GM12878 (cell line): Measurements from ENCODE around the gene VTI1A. TPM values are rescaled to one million over a fixed set of nuclear protein-coding genes. Genes with fewer than 3 reads are reported as not detected.

Experiments
- ATAC-seq: fragments of 200-7000 bp; cut with Tn5 transposase; 3 replicates; pipeline ENCODE4 v1.9.1; 2020; ENCODE audit warnings: mild to moderate bottlenecking, moderate library complexity
- BruUV-seq: library from RNA; stranded (reverse); fragments of 400-500 nt; replicated peaks from 2 replicates; lab custom pipeline; 2021; lab: Mats Ljungman, UMichigan
- CTCF ChIA-PET: fragments of 300-600 bp; sonication (Branson Sonifier 250); formaldehyde crosslinking; extraction: SDS; loops from one replicate; lab custom pipeline; 2021; ENCODE audit warnings: inconsistent platforms; lab: Yijun Ruan, JAX
- POLR2A ChIA-PET: fragments of 350-600 bp; formaldehyde crosslinking; extraction: SDS; loops from one replicate; lab custom pipeline; 2021; ENCODE audit warnings: inconsistent platforms; lab: Charles Lee
- RAD21 ChIA-PET: fragments of 300-600 bp; sonication (Branson Sonifier 250); formaldehyde crosslinking; loops from one replicate; lab custom pipeline; 2023; ENCODE audit warnings: antibody characterized with exemption; ENCODE audit not compliant: unreplicated experiment; lab: Charles Lee
- SMC1A ChIA-PET: fragments of 300-600 bp; sonication (Branson Sonifier 250); formaldehyde crosslinking; loops from one replicate; lab custom pipeline; 2023; ENCODE audit not compliant: unreplicated experiment, uncharacterized antibody; lab: Charles Lee
- DNase-seq: peaks from one replicate; pipeline ENCODE4 v3.0.0-alpha.2; 2011; ENCODE audit warnings: low read depth, low spot score
- FAIRE-seq: peaks from 3 replicates; lab custom pipeline; 2011; peaks lifted over from hg19 to GRCh38; lab: Jason Lieb, UNC
- H2AFZ ChIP-seq: 2 replicates; pipeline ENCODE4 v1.6.0; 2011; ENCODE audit warnings: low read depth, low read length, control low read depth; ENCODE audit not compliant: control insufficient read depth
- H3K27ac ChIP-seq: 2 replicates; pipeline ENCODE4 v1.5.1; 2011; ENCODE audit warnings: control low read depth; ENCODE audit not compliant: control insufficient read depth, insufficient read depth
- H3K27me3 ChIP-seq, 2 experiments: replicated peaks in 1 of 2; 2 replicates each; pipeline versions ENCODE4 v1.6.0 to v1.6.1; 2011; ENCODE audit warnings: low read length in 1 of 2; ENCODE audit not compliant: control insufficient read depth in 2 of 2, insufficient read depth in 2 of 2
- H3K36me3 ChIP-seq, 2 experiments: 2 replicates each; pipeline ENCODE4 v1.5.1; 2011; ENCODE audit warnings: low read length in 1 of 2; ENCODE audit not compliant: control insufficient read depth in 2 of 2, insufficient read depth in 2 of 2
- H3K4me1 ChIP-seq: 2 replicates; pipeline ENCODE4 v1.6.1; 2011; ENCODE audit warnings: mild to moderate bottlenecking, low read length, moderate library complexity, mixed read lengths; ENCODE audit not compliant: control insufficient read depth, insufficient read depth
- H3K4me2 ChIP-seq: 2 replicates; pipeline ENCODE4 v1.6.0; 2011; ENCODE audit warnings: control low read depth; ENCODE audit not compliant: control insufficient read depth, insufficient read depth
- H3K4me3 ChIP-seq: fragments of 200-600 bp; sonication (generic); 2 replicates; pipeline ENCODE4 v1.5.1; 2016
- H3K79me2 ChIP-seq: 2 replicates; pipeline ENCODE4 v1.6.0; 2011; ENCODE audit warnings: low read length; ENCODE audit not compliant: control insufficient read depth, insufficient read depth
- H3K9ac ChIP-seq: 2 replicates; pipeline ENCODE4 v1.8.0; 2011; ENCODE audit warnings: low read length, control low read depth, mixed read lengths; ENCODE audit not compliant: control insufficient read depth, insufficient read depth
- H3K9me3 ChIP-seq: replicated peaks from 3 replicates; pipeline ENCODE4 v1.5.1; 2011; ENCODE audit warnings: mild to moderate bottlenecking, low read length; ENCODE audit not compliant: control insufficient read depth, insufficient read depth
- H4K20me1 ChIP-seq: 2 replicates; pipeline ENCODE4 v1.6.0; 2011; ENCODE audit not compliant: control insufficient read depth, insufficient read depth
- BHLHE40 ChIP-seq, 2 experiments: fragments of 450-650 bp in 1 of 2; IDR thresholded peaks; 2 replicates each; pipeline ENCODE4 v1.6.1; 2011 to 2017; ENCODE audit warnings: low read depth in 2 of 2, borderline replicate concordance in 1 of 2, improper control_type of control experiment in 1 of 2, low read length in 1 of 2, mild to moderate bottlenecking in 1 of 2
- CUX1 ChIP-seq: IDR thresholded peaks from 2 replicates; pipeline ENCODE4 v1.6.1; 2012; ENCODE audit warnings: improper control_type of control experiment, low read depth, low read length; ENCODE audit not compliant: insufficient replicate concordance
- DPF2 ChIP-seq: fragments of 450-650 bp; IDR thresholded peaks from 2 replicates; pipeline ENCODE4 v1.6.1; 2017; ENCODE audit warnings: mild to moderate bottlenecking
- IKZF2 ChIP-seq, 2 experiments: fragments of 450-650 bp; IDR thresholded peaks; 2 replicates each; pipeline ENCODE4 v1.6.1; 2017; ENCODE audit warnings: mild to moderate bottlenecking in 2 of 2, moderate library complexity in 2 of 2
- RUNX3 ChIP-seq: IDR thresholded peaks from 2 replicates; pipeline ENCODE4 v1.6.1; 2012; ENCODE audit warnings: low read length, inconsistent platforms
- ZNF384 ChIP-seq: IDR thresholded peaks from 2 replicates; pipeline ENCODE4 v1.6.1; 2012; ENCODE audit warnings: low read depth, mild to moderate bottlenecking, low read length, improper control_type of control experiment, borderline replicate concordance
- WGBS: methylation state at CpG from one replicate; pipeline ENCODE4 v1.1.6; 2016; ENCODE audit warnings: low lambda C conversion rate; ENCODE audit not compliant: insufficient replicate concordance, insufficient coverage; ENCODE audit errors: missing lambda C conversion rate; 5-methylcytosine and 5-hydroxymethylcytosine counted together
- in situ Hi-C: fragments of 300-500 bp; cut with MboI; formaldehyde crosslinking; loops from 9 replicates; pipeline ENCODE4 v1.14.3; 2018; ENCODE audit warnings: mixed read lengths
- intact Hi-C: fragments of 100-400 bp; cut with micrococcal nuclease; formaldehyde crosslinking; loops from one replicate; pipeline ENCODE4 v1.14.2; 2022; ENCODE audit not compliant: unreplicated experiment
- polyA plus RNA-seq, 11 experiments: library from polyadenylated mRNA; depleted of rRNA in 4 of 11; unstranded in 6 of 11; stranded (reverse) in 5 of 11; fragments of >200 nt; fragmentation: Nextera tagmentation in 4 of 11; fragmentation: Illumina TruSeq in 1 of 11; extraction: Ambion mirVana in 4 of 11; extraction: Trizol in 1 of 11; gene quantifications; 1 replicate in 1 of 11; 2 replicates in 10 of 11; pipeline versions ENCODE4 v1.2.1 to v1.2.3, GENCODE V29; 2011 to 2016; ENCODE audit warnings: inconsistent platforms in 2 of 11, missing spikeins in 2 of 11, low read depth in 1 of 11
- total RNA-seq, 4 experiments: library from RNA; depleted of rRNA in 3 of 4; stranded (reverse); fragments of >200 nt in 3 of 4; fragmentation: Illumina TruSeq in 1 of 4; extraction: Trizol in 1 of 4; gene quantifications; 2 replicates each; pipeline versions ENCODE4 v1.2.1 to v1.2.3, GENCODE V29; 2013 to 2021
- TF ChIP-seq, protein P1 (sequence below): IDR thresholded peaks from 2 replicates; pipeline ENCODE4 v1.6.1; 2012; ENCODE audit warnings: low read depth, low read length, improper control_type of control experiment
- TF ChIP-seq, protein P2 (sequence below): fragments of 450-650 bp; conservative IDR thresholded peaks from 2 replicates; pipeline ENCODE4 v1.6.1; 2017; ENCODE audit warnings: mild to moderate bottlenecking, moderate library complexity

The VTI1A gene
- total and polyA plus RNA-seq, 10 of the 15 experiments (the other 5 are each of a cell fraction or from before 2014, with no cell fraction given): 12.4 to 43.2 (median 27.5) TPM

DNA sequence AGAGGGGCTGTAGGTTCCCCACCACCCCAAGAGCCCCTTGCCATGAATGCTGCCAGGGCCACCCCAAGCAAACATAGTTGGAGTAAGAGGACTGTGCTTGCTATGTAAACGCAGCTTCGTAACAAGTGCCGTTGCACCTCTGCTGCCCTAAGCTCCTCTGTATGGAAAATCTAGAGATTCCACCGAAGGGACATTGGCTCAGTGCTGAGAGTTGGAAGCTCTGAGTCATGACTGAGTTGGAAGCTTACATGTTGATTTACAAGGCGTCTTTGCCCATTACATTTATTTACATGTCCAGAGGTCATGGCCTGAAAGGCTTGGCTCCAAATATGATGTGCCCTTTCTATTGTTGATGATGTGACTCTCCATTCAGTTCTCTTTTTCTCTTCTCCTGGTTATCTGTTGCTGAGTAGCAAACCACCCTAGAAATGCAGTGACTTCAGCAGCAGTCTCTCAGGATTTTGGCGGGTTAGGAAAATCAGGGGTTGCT lies 270.0 kb downstream of the VTI1A start:
- in situ Hi-C loops: no loop called here
- FAIRE-seq: no peak

More for the DNA sequence above, 270.0 kb downstream of the VTI1A start:
- H3K27me3 ChIP-seq: no peaks in the 10 kb centered on the region
- CTCF ChIA-PET: interaction anchor here (1.2 kb wide), 1 partner anchor 20 kb away, joined by 3 read pairs; no protein-coding TSS in a partner anchor
- no peak overlapping the region for H3K9ac ChIP-seq
- POLR2A ChIA-PET: no interaction called here
- RAD21 ChIA-PET: no interaction called here
- H3K9me3 ChIP-seq: no peaks in the 10 kb centered on the region
- no peaks in the 10 kb centered on the region; a peak in 1 of 4 replicates for H3K36me3 ChIP-seq
- H2AFZ ChIP-seq: no peak overlapping the region
- no peak overlapping the region for H3K27ac ChIP-seq
- no TSS peak for BruUV-seq
- no peak for ATAC-seq
- no peaks in the 10 kb centered on the region for H4K20me1 ChIP-seq
- WGBS: 94% methylated on average over 6 of the region's 6 CpGs
- no peaks in the 10 kb centered on the region for H3K79me2 ChIP-seq
- no peak for DNase-seq
- no peak overlapping the region for H3K4me2 ChIP-seq
- SMC1A ChIA-PET: no interaction called here
- no peaks in the 10 kb centered on the region for H3K4me1 ChIP-seq
- H3K4me3 ChIP-seq: no peak overlapping the region
- TF ChIP-seq DPF2 (no peak), RUNX3 (no peak), CUX1 (no peak), IKZF2 (IDR thresholded peaks at IDR 0.05) (no peak), ZNF384 (no peak), BHLHE40 (IDR thresholded peaks at IDR 0.05; ENCODE audit: borderline replicate concordance in 1 of 2, low read depth in 2 of 2, low read length in 1 of 2) (no peak)
- TF ChIP-seq, protein P1, sequence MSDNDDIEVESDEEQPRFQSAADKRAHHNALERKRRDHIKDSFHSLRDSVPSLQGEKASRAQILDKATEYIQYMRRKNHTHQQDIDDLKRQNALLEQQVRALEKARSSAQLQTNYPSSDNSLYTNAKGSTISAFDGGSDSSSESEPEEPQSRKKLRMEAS: no peak
- TF ChIP-seq, protein P2, sequence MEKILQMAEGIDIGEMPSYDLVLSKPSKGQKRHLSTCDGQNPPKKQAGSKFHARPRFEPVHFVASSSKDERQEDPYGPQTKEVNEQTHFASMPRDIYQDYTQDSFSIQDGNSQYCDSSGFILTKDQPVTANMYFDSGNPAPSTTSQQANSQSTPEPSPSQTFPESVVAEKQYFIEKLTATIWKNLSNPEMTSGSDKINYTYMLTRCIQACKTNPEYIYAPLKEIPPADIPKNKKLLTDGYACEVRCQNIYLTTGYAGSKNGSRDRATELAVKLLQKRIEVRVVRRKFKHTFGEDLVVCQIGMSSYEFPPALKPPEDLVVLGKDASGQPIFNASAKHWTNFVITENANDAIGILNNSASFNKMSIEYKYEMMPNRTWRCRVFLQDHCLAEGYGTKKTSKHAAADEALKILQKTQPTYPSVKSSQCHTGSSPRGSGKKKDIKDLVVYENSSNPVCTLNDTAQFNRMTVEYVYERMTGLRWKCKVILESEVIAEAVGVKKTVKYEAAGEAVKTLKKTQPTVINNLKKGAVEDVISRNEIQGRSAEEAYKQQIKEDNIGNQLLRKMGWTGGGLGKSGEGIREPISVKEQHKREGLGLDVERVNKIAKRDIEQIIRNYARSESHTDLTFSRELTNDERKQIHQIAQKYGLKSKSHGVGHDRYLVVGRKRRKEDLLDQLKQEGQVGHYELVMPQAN: no peak
- intact Hi-C loops: no loop called here
